Upper lobe of left lung (tissue), 4 donors: ENCODE data around the gene METAP1.

ENCODE experiments used
- CTCF ChIP-seq, 6 experiments: fragments of 450-650 bp in 4 of 6; fragments of 200-600 bp in 2 of 6; sonication (generic) in 2 of 6; IDR thresholded peaks; one replicate each; pipeline ENCODE4 v1.5.1; 2016 to 2019; ENCODE audit warnings: antibody characterized with exemption in 6 of 6
- POLR2A ChIP-seq, 4 donors: fragments of 450-650 bp; IDR thresholded peaks; one replicate each; pipeline ENCODE4 v1.5.1; 2016 to 2017; ENCODE audit warnings: antibody characterized with exemption in 4 of 4, mild to moderate bottlenecking in 2 of 4

- TF ChIP-seq CTCF (IDR thresholded peaks at IDR 0.05) (no peak), POLR2A (IDR thresholded peaks at IDR 0.05) (no peak)
These were observed 16.4 kb downstream of the METAP1 start for GRCh38 chr4:99011910-99012309.
